HG03457 (cell line): ENCODE measurements around the gene HSBP1.

Experiments
- ATAC-seq: cut with Tn5 transposase; IDR thresholded peaks from one replicate; pipeline ENCODE4 v1.9.1; 2021; ENCODE audit warnings: moderate number of reproducible peaks; ENCODE audit not compliant: unreplicated experiment

Gene HSBP1

DNA sequence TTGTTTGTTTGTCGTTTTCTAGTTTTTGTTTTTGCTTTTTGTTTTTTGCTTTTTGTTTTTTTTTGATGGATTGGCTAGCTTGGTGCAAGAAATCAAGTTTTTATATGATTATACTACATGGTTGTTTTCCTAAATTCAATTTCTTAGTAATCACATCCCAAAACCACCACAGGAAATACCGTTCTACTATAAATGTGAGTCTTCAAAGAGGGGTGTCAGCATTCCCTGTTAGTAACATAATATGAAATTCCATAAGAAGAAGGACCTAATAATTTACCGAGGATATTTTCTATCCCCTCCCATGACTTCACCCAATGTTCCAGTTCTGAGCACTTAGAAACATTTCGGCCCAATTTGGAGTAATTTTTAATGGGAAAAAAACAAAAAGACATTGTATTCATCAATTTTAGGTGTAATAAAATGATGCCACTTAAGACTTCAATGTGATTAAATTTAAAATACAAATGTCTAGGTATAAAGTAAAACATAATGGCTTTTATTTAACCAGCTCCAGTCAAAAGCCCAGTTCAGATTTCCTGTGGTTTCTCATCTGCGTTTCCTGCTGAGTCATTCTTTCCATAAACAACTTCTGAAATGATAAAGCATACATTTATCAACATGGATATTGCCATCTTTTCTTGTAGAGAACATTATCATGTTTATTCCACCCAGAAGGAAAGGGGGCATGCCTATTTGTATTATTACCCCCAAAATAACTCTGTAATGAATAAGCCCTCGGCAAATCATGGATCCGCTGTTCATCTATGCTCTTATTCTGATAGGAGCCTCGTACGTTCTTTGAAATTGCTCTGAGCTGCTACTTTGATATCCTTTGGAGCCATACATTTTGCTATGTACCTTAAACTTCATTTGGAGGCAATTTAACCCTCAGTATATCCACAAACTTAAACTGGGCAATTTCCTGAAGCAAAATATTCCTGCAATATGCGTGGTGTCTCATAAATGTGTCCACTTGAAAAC lies 28.1 kb downstream of the HSBP1 start:
- ATAC-seq = no peak

DNA sequence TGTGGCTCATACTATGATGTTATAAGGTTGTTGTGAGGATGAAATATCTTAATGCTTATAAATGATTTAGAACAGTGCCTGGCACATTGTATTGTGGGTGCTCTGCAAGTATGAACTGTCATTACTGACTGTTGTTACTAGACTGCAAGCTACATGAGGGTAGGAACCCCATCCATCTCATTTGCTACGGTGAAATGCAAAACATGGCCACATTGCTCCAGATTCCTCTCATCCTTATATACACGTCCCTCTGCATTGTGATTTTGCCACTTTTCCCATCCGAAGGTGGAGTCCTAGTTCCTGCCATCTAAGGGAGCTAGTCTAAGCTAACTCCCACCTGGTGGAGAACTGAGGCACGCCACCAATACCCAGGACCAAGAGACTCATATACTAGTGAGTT lies 29.8 kb downstream of the HSBP1 start:
- no peak for ATAC-seq

DNA sequence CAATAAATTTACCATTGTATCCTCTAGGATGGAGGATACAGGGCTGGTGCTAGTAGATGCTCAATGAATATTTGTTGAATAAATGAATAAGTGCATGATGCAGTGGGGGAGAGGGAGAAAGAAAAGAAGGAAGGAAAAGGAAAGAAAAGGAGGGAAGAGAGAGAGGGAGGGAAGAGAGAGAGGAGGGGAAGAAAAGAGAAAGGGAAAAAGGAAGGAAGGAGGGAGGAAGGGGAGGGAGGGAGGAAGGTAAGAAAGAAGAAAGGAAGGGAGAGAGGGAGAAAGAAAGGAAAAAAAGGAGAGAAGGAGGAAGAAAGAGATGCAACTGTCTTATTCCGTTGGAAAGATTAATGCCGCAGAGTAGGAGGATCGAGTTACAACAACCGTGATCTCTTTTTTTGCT lies 30.4 kb downstream of the HSBP1 start:
- ATAC-seq = no peak

- no peak for ATAC-seq
Measured at GRCh38 chr16:83839561-83839960, 31.8 kb downstream of the HSBP1 start.

DNA sequence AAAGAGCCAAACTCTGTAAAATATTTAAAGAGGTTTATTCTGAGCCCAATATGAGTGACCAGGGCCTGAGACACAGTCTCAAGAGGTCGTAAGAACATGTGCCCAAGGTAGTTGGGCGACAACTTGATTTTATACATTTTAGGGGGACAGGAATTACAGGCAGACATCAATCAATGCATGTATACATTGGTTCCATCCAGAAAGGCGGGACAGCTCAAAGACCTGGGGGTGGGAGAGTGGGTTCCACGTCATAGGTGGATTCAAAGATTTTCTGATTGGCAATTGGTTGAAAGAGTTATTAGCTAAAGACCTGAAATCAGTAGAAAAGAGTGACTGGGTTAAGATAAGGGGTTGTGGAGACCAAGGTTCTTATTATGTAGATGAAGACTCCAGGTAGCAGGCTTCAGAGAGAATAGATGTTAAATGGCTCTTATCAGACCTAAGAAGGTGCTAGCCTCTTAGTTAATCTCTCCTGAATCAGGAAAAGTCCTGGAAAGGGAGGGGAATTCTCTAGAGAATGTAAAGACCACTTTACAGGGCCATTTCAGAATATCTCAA lies 32.4 kb downstream of the HSBP1 start:
- ATAC-seq = no peak

- ATAC-seq = no peak
Measured at GRCh38 chr16:83842291-83842690, 34.5 kb downstream of the HSBP1 start.

DNA sequence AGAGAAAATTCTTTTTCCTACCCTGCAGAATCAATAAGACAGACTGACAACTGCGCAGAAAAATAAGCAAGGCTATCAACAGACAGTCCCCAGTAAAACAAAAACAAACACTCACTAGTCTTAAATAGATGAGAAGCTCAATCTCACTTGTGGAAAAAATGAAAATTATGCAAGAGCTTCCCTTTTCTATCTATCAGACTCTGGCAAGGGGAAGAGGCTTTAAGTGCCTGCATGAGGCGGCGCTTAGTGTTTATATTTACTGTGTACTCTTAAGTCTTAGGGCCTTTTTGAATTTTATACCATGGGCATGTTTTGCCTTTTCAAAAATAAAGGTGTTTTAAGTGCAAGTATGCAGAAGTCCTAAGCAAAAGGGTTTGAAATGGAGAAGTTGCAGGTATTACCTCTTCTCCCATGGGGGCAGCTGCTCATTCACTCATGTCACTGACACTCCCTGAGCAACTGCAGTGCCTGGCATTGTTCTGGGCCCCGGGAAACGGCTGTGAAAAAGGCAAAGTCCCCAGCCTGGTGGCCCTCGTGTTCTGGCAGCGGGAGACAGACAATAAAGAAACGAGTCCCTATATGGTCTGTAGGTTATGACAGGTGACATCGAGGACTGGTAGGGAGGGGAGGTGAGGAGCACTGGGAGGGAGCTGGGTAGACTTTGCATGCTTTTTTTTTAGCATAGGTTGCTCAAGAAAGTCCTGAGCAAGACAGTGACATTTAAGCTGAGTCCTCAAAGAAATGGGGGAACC lies 35.2 kb downstream of the HSBP1 start:
- no peak for ATAC-seq

DNA sequence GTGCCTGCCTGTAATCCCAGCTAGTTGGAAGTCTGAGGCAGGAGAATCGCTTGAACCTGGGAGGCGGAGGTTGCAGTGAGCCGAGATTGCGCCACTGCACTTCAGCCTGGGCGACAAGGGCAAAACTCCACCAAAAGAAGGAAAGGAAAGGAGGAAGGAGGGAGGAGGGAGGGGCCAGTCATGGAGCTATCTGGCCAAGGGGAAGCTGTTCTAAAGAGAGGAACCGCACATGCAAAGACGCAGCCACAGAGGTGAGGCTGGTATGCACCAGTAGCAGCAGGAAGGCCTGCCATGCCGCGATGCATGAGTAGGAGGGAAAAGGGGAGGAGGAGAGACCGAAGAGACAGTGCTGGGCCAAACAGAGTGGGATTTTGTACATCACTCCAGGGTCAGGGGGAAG lies 35.9 kb downstream of the HSBP1 start:
- ATAC-seq = no peak

DNA sequence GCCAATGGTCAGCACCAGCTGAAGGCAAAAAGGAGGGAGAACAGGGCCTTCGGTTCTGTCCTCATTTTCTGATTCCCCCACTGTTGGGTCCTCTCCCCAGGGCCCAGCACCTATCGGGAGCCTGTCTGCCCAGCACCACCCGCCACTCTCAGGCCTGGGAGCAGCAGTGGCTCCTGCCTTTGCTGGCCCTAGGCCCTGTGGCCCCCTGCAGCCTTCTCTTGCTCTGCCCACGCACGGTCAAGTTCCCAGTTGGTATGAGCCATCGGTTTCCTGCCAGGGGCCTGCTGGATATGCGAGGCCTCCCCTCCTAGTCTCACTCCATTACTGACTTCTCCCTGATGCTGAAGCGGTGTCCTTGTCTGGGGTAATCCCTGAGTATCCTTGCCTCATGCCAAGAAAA lies 37.5 kb downstream of the HSBP1 start:
- ATAC-seq = no peak

- ATAC-seq = no peak
Measured at GRCh38 chr16:83847371-83848225, 39.8 kb downstream of the HSBP1 start.

- ATAC-seq = no peak
Measured at GRCh38 chr16:83849421-83849820, 41.6 kb downstream of the HSBP1 start.

GRCh38 chr16:83850947-83851346 lies 43.2 kb downstream of the HSBP1 start:
- ATAC-seq = no peak

DNA sequence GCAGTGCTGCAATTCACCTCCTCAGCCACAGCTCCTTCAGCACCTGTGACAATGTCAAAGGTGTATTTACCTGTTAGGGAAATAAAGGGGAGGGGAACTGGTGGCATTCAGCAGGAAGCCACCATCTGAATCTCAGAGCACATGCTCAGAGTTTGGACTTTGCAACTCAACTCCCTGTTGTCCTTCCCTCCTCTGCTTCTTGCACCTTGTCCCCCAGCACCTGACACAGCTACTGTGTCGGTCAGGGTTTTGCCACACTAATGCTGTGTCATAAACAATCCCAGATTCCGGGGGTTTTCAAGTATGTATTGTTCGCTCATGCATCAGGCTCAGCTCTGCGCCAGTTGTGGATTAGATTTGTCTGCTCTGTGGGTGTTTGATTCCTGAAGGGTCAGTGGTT lies 43.7 kb downstream of the HSBP1 start:
- ATAC-seq = no peak

DNA sequence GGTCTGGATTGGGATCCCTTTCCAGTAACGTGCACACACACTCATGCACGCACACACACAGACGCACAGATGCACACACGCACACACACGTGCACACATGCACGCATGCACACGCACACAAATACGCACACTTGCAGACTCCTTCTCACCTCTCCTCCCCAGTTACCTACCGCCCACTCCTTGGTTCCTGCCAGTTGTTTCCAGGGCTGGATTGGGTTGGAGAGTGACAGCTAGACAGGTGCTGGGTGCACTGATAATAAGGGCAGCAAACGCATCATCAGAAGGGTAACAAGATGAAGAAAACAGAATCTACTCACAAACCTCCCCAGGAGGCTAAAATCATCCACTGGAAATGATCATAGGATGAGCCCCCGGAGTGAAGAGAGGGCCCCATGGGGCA lies 45.0 kb downstream of the HSBP1 start:
- no peak for ATAC-seq

DNA sequence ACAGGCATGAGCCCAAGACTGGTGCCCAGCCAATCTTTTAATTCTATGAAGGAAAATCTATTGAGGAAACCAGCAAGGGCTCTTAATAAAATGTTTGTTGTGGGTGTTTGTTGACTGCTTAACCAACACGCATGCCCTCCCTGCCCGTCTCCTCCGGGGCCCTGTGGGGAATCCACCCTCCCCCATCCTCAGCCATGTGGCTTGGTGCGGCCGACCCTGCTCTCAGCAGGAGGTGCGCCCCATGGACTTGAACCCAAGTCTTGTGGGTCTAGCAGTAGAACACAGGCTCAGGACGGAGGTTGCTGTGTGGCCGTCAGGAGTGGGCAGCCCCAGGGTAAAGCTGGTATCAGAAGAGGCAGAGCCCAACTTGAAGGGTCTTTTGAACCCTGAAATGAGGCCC lies 46.1 kb downstream of the HSBP1 start:
- no peak for ATAC-seq

DNA sequence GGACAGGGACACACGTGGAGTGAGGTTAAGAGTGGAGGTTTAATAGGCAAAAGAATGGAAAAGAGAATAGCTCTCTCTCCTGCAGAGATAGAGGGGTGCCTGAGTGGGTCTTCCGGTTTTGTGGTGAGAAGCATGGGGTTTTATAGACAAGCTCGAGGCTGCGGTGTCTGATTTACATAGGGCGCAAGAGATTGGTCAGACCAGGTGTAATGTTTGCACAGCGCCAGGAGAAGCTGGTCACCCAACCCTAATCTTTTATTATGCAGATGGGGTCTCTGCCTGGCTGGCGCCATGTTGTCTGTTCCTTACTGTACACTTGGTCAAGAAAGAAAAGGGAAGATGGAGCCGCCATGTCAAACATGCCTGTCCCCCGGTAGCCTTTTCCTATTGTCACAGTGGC lies 46.6 kb downstream of the HSBP1 start:
- no peak for ATAC-seq

GRCh38 chr16:83856792-83857191 lies 49.0 kb downstream of the HSBP1 start:
- no peak for ATAC-seq

GRCh38 chr16:83859265-83859664 lies 51.5 kb downstream of the HSBP1 start:
- no peak for ATAC-seq

GRCh38 chr16:83862661-83863060 lies 54.9 kb downstream of the HSBP1 start:
- no peak for ATAC-seq

- no peak for ATAC-seq
Measured at GRCh38 chr16:83863682-83864081, 55.9 kb downstream of the HSBP1 start.
